K562 (cell line): ENCODE measurements around the gene SPG21. TPM values are rescaled to one million over a fixed set of nuclear protein-coding genes. Genes with fewer than 3 reads are reported as not detected.
A peak's percentile ranks its signal among the peaks of the same experiment; 100 is the strongest.

Source experiments
- AFF1 ChIP-seq, 2 experiments: fragments of 450-650 bp; IDR thresholded peaks; 2 replicates each; pipeline ENCODE4 v1.6.1; 2018; ENCODE audit warnings: mild to moderate bottlenecking in 2 of 2, low read depth in 1 of 2; ENCODE audit not compliant: partially characterized antibody in 2 of 2
- ATF4 ChIP-seq: fragments of 450-650 bp; formaldehyde crosslinking; IDR thresholded peaks from 2 replicates; pipeline ENCODE4 v1.4.0; 2022; ENCODE audit warnings: mild to moderate bottlenecking, moderate library complexity
- E2F4 ChIP-seq: sonication (generic); formaldehyde crosslinking; IDR thresholded peaks from 2 replicates; pipeline ENCODE4 v1.8.0; 2022; ENCODE audit warnings: mild to moderate bottlenecking, low read depth, missing genetic modification reagents
- ETV1 ChIP-seq: fragments of 450-650 bp; conservative IDR thresholded peaks from 2 replicates; pipeline ENCODE4 v1.6.1; 2016; ENCODE audit warnings: missing genetic modification characterization, control low read depth, low read depth, missing compliant biosample characterization
- GATAD2B ChIP-seq: fragments of 450-650 bp; IDR thresholded peaks from 2 replicates; pipeline ENCODE4 v1.6.1; 2017; ENCODE audit warnings: mild to moderate bottlenecking, borderline replicate concordance
- KLF1 ChIP-seq: fragments of 450-650 bp; IDR thresholded peaks from 2 replicates; pipeline ENCODE4 v1.6.1; 2016; ENCODE audit warnings: missing genetic modification characterization, missing compliant biosample characterization
- MAZ ChIP-seq, 2 experiments: fragments of 450-650 bp in 1 of 2; sonication (generic) in 1 of 2; formaldehyde crosslinking; IDR thresholded peaks in 1 of 2; conservative IDR thresholded peaks in 1 of 2; 2 replicates each; pipeline versions ENCODE4 v1.4.0 to v1.5.0; 2020; ENCODE audit warnings: mild to moderate bottlenecking in 1 of 2, missing genetic modification reagents in 1 of 2
- PTRF ChIP-seq: fragments of 450-650 bp; IDR thresholded peaks from 2 replicates; pipeline ENCODE4 v1.6.1; 2016; ENCODE audit warnings: mild to moderate bottlenecking, missing genetic modification characterization, missing compliant biosample characterization
- TAF1 ChIP-seq: IDR thresholded peaks from 2 replicates; pipeline ENCODE4 v1.6.1; 2011; ENCODE audit warnings: mild to moderate bottlenecking, low read length, moderate library complexity; ENCODE audit not compliant: insufficient read depth, control insufficient read depth, severe bottlenecking; ENCODE audit errors: extremely low read depth
- TBP ChIP-seq: optimal IDR thresholded peaks from 2 replicates; pipeline ENCODE3; 2011; ENCODE audit warnings: low read depth, low read length, improper control_type of control experiment
- ZFX ChIP-seq: sonication (generic); formaldehyde crosslinking; IDR thresholded peaks from 2 replicates; pipeline ENCODE4 v1.8.0; 2022; ENCODE audit warnings: mild to moderate bottlenecking, missing genetic modification reagents, moderate library complexity
- ZNF133 ChIP-seq: fragments of 250-450 bp; sonication (Bioruptor Pico); IDR thresholded peaks from 2 replicates; pipeline ENCODE4 v1.4.0; 2020; ENCODE audit warnings: mild to moderate bottlenecking
- ZNF639 ChIP-seq, 2 experiments: fragments of 200-800 bp in 1 of 2; sonication (Bioruptor generic) in 1 of 2; sonication (generic) in 1 of 2; formaldehyde crosslinking in 1 of 2; IDR thresholded peaks in 1 of 2; conservative IDR thresholded peaks in 1 of 2; 2 replicates each; pipeline versions ENCODE4 v1.5.0 to v1.6.1; 2016 to 2020; ENCODE audit warnings: missing compliant biosample characterization in 1 of 2, missing genetic modification characterization in 1 of 2, missing genetic modification reagents in 1 of 2
- polyA plus RNA-seq, 8 experiments: library from polyadenylated mRNA; depleted of rRNA in 4 of 8; stranded (reverse) in 5 of 8; unstranded in 3 of 8; fragments of >200 nt; fragmentation: Nextera tagmentation in 2 of 8; fragmentation: Illumina TruSeq in 1 of 8; extraction: Ambion mirVana in 2 of 8; extraction: Trizol in 1 of 8; gene quantifications; 2 replicates each; pipeline versions ENCODE4 v1.2.1 to v1.2.3, GENCODE V29; 2011 to 2014; ENCODE audit warnings: inconsistent platforms in 1 of 8, missing spikeins in 1 of 8
- total RNA-seq, 7 experiments: library from RNA; depleted of rRNA in 6 of 7; stranded (reverse); fragments of >200 nt in 6 of 7; fragmentation: Illumina TruSeq in 2 of 7; extraction: Trizol in 2 of 7; gene quantifications; 2 replicates each; pipeline versions ENCODE4 v1.2.1 to v1.2.3, GENCODE V29; 2011 to 2021; ENCODE audit warnings: low replicate concordance in 1 of 7
- TF ChIP-seq, protein P1 (sequence below): fragments of 450-650 bp; IDR thresholded peaks from 2 replicates; pipeline ENCODE4 v1.7.1; 2018; ENCODE audit warnings: mild to moderate bottlenecking, low read depth; ENCODE audit not compliant: partially characterized antibody

SPG21 gene
- total and polyA plus RNA-seq, 9 of the 15 experiments (the other 6 are each of a cell fraction or from before 2014, with no cell fraction given) = 22.8 to 98.8 (median 65.1) TPM

DNA sequence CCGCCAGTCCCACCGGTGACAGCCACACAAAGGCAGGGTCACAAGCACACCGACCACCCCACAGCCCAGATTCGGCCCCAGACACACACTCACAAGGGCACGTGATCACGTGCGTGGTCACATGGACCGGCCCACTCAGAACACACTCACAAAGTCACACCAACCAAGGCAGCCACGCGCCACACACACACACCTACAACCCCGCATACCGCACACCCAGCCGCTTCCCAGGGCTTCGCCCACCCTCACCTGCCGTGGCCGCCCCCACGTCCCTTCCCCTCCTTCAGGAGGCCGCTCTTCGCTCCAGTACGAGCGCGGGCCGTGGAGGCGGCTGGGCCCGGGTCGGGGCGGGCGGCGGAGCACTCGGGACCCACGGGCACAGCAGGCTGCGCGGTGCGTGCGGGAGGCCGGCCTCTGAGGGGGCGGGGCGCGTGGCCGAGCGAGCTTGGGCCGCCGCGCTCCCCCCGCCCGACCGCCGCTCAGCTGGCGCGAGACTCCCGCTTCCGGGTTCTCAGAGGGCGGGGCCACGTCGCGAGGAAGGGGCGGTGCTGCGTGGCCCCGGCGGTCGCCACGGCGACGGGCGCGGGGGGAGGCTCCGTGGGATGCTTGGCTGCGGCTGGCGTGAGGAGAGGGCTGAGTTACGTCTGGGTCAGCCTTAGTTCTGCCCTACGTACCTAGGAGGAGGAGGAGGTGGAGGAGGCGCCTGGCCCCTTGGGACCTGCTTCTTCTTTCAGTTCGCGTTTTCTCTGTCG, at the start of gene SPG21 (continued):
- TF ChIP-seq ZNF133 (CRISPR knock-in tag) = 0 out of 2 replicates have a peak, but pooled peaks have one; percentile 4
- TF ChIP-seq, protein P1, sequence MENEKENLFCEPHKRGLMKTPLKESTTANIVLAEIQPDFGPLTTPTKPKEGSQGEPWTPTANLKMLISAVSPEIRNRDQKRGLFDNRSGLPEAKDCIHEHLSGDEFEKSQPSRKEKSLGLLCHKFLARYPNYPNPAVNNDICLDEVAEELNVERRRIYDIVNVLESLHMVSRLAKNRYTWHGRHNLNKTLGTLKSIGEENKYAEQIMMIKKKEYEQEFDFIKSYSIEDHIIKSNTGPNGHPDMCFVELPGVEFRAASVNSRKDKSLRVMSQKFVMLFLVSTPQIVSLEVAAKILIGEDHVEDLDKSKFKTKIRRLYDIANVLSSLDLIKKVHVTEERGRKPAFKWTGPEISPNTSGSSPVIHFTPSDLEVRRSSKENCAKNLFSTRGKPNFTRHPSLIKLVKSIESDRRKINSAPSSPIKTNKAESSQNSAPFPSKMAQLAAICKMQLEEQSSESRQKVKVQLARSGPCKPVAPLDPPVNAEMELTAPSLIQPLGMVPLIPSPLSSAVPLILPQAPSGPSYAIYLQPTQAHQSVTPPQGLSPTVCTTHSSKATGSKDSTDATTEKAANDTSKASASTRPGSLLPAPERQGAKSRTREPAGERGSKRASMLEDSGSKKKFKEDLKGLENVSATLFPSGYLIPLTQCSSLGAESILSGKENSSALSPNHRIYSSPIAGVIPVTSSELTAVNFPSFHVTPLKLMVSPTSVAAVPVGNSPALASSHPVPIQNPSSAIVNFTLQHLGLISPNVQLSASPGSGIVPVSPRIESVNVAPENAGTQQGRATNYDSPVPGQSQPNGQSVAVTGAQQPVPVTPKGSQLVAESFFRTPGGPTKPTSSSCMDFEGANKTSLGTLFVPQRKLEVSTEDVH = peak; percentile 28
- TF ChIP-seq KLF1 = peak; percentile 13; the same call in 1 of the 2 replicates
- TF ChIP-seq ZNF639 (CRISPR knock-in tag; conservative IDR thresholded peaks at IDR 0.05 in 1 of 2, IDR thresholded peaks at IDR 0.05 in 1 of 2) = peak in 1 of 2 experiments; percentile 63; a peak in 2 of 4 replicates
- peak; percentile 99 for TF ChIP-seq GATAD2B
- peak; percentile 68; the same call in 1 of the 2 replicates for TF ChIP-seq E2F4
- TF ChIP-seq PTRF (tag) = no peak
- TF ChIP-seq MAZ (CRISPR knock-in tag; conservative IDR thresholded peaks at IDR 0.05 in 1 of 2, IDR thresholded peaks at IDR 0.05 in 1 of 2) = peak; percentile 92 to 97
- peak; percentile 64 for TF ChIP-seq TAF1
- no peak for TF ChIP-seq ATF4
- TF ChIP-seq TBP = peak; percentile 79
- TF ChIP-seq AFF1 (IDR thresholded peaks at IDR 0.05; ENCODE audit: low read depth in 1 of 2, partially characterized antibody in 2 of 2) = no peak
- TF ChIP-seq ZFX = peak; percentile 63; the same call in 1 of the 2 replicates
- TF ChIP-seq ETV1 = no peak
